T follicular helper cell (primary cell): ENCODE results near the gene ASTN2.

Experiments
- DNase-seq: peaks from one replicate; pipeline ENCODE4 v3.0.0-alpha.2; 2020; ENCODE audit warnings: low read depth

Gene ASTN2

GRCh38 chr9:116422119-116422979 lies 992.5 kb downstream of the ASTN2 start:
- DNase-seq: no peak

GRCh38 chr9:116420993-116421538 lies 993.8 kb downstream of the ASTN2 start:
- DNase-seq: no peak

- DNase-seq: no peak
Observed at GRCh38 chr9:116419181-116419580, 995.7 kb downstream of the ASTN2 start.

DNA sequence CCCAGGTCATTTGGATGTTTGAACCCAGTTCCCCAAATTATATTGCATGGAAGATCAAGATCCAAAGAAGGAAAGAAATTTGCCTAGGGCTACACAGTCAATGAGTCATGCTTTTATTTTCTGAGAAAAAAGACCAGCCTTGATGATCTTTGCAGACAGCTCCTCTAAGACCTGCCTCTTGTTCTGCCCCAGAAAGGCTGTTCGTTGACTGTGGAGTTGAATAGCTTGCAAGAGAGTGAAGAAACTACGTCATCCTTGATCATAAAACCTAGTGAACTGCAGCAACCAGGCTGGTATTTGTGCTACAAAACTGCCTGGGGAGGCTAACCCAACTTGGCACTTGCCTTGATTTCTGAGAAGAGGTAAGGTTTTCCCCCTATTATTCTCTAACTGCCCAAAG lies 997.4 kb downstream of the ASTN2 start:
- DNase-seq: no peak

DNA sequence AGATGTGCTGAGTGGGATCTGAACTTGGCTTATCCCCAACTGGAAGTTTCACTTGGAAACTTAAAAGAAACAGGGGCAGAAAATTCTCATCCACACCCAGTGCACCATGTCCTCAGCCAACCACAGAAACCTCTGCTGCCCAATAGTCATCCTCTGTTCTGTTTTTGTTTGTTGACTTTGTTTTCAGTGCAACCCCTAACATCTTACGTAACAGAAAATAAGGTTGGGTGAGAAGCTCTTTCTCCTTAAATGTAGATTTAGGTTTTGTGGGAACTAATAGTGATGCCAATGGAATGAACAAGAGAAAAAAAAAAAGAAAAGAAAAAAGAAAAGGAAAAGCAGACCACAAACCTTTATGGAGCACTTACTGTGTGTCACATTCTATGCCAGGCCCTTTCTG lies 998.4 kb downstream of the ASTN2 start:
- DNase-seq: no peak

GRCh38 chr9:116414374-116414773 lies 1000.5 kb downstream of the ASTN2 start:
- no peak for DNase-seq

- DNase-seq: no peak
Observed at GRCh38 chr9:116411506-116411905, 1003.4 kb downstream of the ASTN2 start.

- DNase-seq: no peak
Observed at GRCh38 chr9:116409638-116410037, 1005.2 kb downstream of the ASTN2 start.

- DNase-seq: no peak
Observed at GRCh38 chr9:116409129-116409528, 1005.7 kb downstream of the ASTN2 start.

GRCh38 chr9:116406469-116406868 lies 1008.4 kb downstream of the ASTN2 start:
- no peak for DNase-seq

- DNase-seq: no peak
Observed at GRCh38 chr9:116405321-116405720, 1009.5 kb downstream of the ASTN2 start.

GRCh38 chr9:116404228-116404627 lies 1010.6 kb downstream of the ASTN2 start:
- DNase-seq: no peak

GRCh38 chr9:116403171-116403570 lies 1011.7 kb downstream of the ASTN2 start:
- DNase-seq: no peak

DNA sequence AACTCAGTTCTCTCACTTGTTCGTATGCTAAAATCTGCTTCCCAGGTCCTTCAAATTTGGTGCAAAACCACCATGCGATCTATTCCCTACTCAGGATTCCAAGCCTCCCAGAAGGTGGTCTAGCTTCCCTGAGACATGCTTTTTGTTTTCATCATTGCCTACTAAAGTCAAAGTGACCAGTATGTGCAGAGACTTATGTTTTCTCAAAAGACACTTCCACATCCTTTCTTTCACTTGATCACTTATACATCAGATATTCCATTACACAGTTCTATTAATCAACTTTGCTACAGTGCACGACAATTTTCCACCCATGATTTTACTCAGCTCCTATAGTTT lies 1019.2 kb downstream of the ASTN2 start:
- DNase-seq: no peak

DNA sequence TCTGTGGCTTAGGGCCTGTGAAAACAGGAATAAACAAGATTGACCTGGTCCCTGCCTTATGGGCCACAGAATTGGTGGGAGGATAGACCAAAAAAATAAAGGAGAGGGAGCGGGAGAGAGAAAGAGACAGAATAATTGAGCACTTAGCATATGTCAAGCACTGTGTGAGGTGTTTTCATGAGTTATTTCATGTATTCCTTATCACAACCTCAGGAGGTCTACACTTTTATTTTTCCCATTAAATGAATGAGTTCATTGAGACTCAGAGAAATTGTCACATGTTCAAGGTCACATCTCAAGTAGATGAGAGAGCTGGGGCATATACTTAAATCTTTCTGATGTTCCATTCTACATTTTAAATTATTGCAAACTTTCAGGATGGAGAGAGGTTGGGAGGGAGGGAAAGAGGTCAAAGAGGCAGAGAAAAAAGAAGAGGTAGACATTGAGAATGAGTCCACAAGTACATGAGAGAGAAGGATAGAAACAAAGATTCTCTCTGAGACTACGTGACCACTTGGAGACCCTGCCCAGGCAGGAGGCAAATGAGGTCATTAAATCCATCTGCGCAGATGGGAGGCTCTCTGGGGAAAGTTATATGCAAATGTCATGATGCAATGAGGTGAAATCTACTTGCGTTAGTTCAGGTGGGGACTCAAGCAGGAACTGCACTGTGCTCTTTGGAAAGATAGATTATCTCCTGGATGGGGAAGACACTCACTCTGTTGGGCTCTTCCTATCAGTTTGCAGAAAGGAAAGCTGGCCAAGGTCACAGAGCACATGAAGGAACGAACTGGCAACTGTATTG lies 1019.8 kb downstream of the ASTN2 start:
- DNase-seq: no peak

- no peak for DNase-seq
Observed at GRCh38 chr9:116394070-116394469, 1020.8 kb downstream of the ASTN2 start.

GRCh38 chr9:116393198-116393597 lies 1021.7 kb downstream of the ASTN2 start:
- DNase-seq: no peak

- no peak for DNase-seq
Observed at GRCh38 chr9:116391306-116391900, 1023.5 kb downstream of the ASTN2 start.

DNA sequence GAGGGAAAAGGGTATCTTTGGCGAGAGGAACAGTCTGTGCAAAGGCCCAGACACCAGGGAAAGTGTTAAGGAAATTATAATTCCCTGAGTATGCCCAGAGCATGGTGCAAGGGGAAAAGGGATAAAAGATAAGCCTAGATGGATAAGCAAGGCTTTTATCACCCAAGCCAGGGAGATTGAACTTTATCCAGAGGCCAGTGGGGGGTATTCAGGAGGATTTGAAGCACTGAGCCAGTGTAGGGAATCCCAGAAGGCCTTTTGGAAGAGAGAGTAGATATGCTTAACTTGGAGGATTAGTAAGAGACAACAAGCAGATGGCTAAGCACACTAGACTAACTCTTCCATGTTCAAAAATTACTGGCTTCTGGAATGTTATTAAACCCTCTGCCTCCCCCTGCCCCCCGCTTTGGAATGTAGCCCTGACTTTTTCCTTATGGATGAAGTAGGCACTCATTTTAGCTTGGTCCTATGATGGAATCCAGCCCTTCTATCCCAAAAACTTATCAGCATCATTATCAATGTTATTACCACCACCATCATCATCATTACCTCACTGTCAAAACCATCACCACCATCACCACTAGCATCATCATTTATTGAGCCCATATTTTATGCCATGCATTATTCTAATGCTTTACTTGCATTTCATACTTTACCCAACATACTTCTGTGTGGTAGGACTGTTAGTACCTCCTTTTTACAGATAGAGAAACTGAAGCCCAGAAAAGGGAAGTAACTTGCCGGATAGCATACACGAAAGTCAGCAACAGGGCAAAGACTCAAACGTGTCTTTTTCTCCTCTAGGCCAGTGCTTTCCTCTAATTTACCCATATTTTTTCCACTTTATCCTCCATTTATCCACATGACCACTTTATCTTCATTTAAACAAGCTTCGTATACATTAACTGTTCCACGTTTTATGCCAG lies 1024.3 kb downstream of the ASTN2 start:
- no peak for DNase-seq

DNA sequence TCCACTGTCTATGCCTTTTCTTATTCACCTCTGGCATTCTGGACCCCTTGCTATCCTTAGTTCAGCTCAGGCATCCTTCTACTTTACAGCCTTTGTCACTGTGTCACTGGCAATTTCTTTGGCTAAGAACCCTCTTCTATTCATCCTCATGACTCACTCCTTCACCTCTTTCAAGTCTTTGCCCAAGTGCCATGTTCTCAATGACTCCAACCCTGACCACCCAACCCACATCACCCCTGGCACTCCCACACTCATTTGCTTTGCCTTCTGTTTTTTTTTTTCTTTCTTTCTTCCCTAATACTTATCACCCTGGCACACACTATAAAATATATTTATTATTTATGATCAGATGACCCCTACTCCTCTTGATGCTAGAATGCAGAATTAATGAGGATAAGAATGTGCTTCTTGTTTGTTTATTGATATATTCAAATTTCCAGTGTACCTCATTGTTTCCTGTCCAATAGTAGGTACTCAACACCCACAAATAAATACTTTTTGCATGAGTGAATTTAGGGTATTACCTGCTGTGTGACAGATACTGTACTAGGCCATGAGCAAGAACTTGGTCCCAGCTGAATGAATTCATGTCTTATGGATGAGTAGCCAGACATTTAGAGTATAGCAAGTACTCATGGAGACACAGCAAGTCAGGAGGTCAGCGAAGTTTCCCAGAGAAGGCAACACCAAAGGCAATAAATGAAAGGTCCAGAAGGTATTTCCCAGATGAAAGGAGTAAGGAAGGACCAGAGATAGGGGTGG lies 1025.1 kb downstream of the ASTN2 start:
- no peak for DNase-seq
